Cortex of kidney (tissue), 1 donor: Measurements from ENCODE around the gene RNF135.
"Not testable (repeated sequence)": the region's sequence is repeated elsewhere in the genome, so short reads cannot be mapped to it uniquely, and the experiment has no call there.

ENCODE experiments used
- DNase-seq: peaks from one replicate; lab custom pipeline; 2025; lab: John Stamatoyannopoulos, UW

Gene RNF135

GRCh38 chr17:30956764-30957374, 14.0 kb upstream of the RNF135 start:
- DNase-seq = no peak

- no peak for DNase-seq
Measured at GRCh38 chr17:30957741-30958140, 13.1 kb upstream of the RNF135 start.

- no peak for DNase-seq
Measured at GRCh38 chr17:30958187-30958586, 12.7 kb upstream of the RNF135 start.

GRCh38 chr17:30961209-30962188, 9.3 kb upstream of the RNF135 start:
- DNase-seq = no peak

GRCh38 chr17:30964312-30964711, 6.5 kb upstream of the RNF135 start:
- not testable (repeated sequence) for DNase-seq

- DNase-seq = no peak
Measured at GRCh38 chr17:30964876-30965275, 6.0 kb upstream of the RNF135 start.

GRCh38 chr17:30965686-30966085, 5.2 kb upstream of the RNF135 start:
- no peak for DNase-seq

- DNase-seq = not testable (repeated sequence)
Measured at GRCh38 chr17:30967911-30968310, 2.9 kb upstream of the RNF135 start.

- DNase-seq = no peak
Measured at GRCh38 chr17:30969989-30970830, 629 bp upstream of the RNF135 start.

- no peak for DNase-seq
Measured at GRCh38 chr17:30975042-30975820, 4.4 kb downstream of the RNF135 start.

GRCh38 chr17:30979919-30980318, 9.1 kb downstream of the RNF135 start:
- not testable (repeated sequence) for DNase-seq

GRCh38 chr17:30981531-30982519, 11.0 kb downstream of the RNF135 start:
- no peak for DNase-seq

GRCh38 chr17:30982855-30983254, 12.0 kb downstream of the RNF135 start:
- DNase-seq = no peak

- DNase-seq = no peak
Measured at GRCh38 chr17:30990458-30990857, 19.6 kb downstream of the RNF135 start.

- no peak for DNase-seq
Measured at GRCh38 chr17:30992551-30992950, 21.7 kb downstream of the RNF135 start.

- no peak for DNase-seq
Measured at GRCh38 chr17:30995347-30995746, 24.5 kb downstream of the RNF135 start.

- DNase-seq = no peak
Measured at GRCh38 chr17:30996486-30996885, 25.6 kb downstream of the RNF135 start.

GRCh38 chr17:30997270-30997669, 26.4 kb downstream of the RNF135 start:
- DNase-seq = no peak

GRCh38 chr17:30997842-30998241, 27.0 kb downstream of the RNF135 start:
- no peak for DNase-seq

GRCh38 chr17:31002047-31002446, 31.2 kb downstream of the RNF135 start:
- DNase-seq = no peak
